Endothelial cell of umbilical vein (primary cell): Measurements from ENCODE around the gene CTU1. TPM values are rescaled to one million over a fixed set of nuclear protein-coding genes. Genes with fewer than 3 reads are reported as not detected.

Experiments
- BruUV-seq: library from RNA; stranded (reverse); fragments of 400-500 nt; replicated peaks from 2 replicates; lab custom pipeline; 2021; lab: Mats Ljungman, UMichigan
- CTCF ChIA-PET: fragments of 300-600, 350-600 bp; sonication (Branson Sonifier 250); formaldehyde crosslinking; loops from one replicate; lab custom pipeline; 2021; ENCODE audit warnings: antibody characterized with exemption, inconsistent platforms; lab: Charles Lee
- POLR2A ChIA-PET: fragments of 300-600, 350-600 bp; sonication (Branson Sonifier 250); formaldehyde crosslinking; loops from one replicate; lab custom pipeline; 2021; ENCODE audit warnings: antibody characterized with exemption, inconsistent platforms; lab: Charles Lee
- DNase-seq: peaks from one replicate; pipeline ENCODE4 v3.0.0-alpha.2; 2011; ENCODE audit warnings: low read depth, low spot score
- FAIRE-seq: peaks from 2 replicates; lab custom pipeline; 2011; peaks lifted over from hg19 to GRCh38; lab: Jason Lieb, UNC
- H2AFZ ChIP-seq: 2 replicates; pipeline ENCODE4 v1.6.0; 2012; ENCODE audit warnings: low read depth, low read length, control low read depth, inconsistent platforms
- H3K27ac ChIP-seq: 2 replicates; pipeline ENCODE4 v1.5.1; 2011; ENCODE audit warnings: low read depth, mild to moderate bottlenecking, control low read depth, low read length, moderate library complexity; ENCODE audit not compliant: insufficient read depth
- H3K27me3 ChIP-seq, 2 experiments: 2 replicates each; pipeline versions ENCODE4 v1.6.0 to v1.6.1; 2011; ENCODE audit warnings: low read length in 2 of 2, mixed read lengths in 1 of 2; ENCODE audit not compliant: control insufficient read depth in 2 of 2, insufficient read depth in 2 of 2
- H3K36me3 ChIP-seq, 2 experiments: 2 replicates in 1 of 2; 3 replicates in 1 of 2; pipeline ENCODE4 v1.5.1; 2011; ENCODE audit warnings: low read length in 2 of 2, mild to moderate bottlenecking in 1 of 2, moderate library complexity in 1 of 2; ENCODE audit not compliant: control insufficient read depth in 2 of 2, insufficient read depth in 2 of 2; ENCODE audit errors: extremely low read depth in 1 of 2
- H3K4me1 ChIP-seq: 3 replicates; pipeline ENCODE4 v1.5.1; 2011; ENCODE audit warnings: mild to moderate bottlenecking, low read length; ENCODE audit not compliant: control insufficient read depth, insufficient read depth; ENCODE audit errors: extremely low read depth
- H3K4me2 ChIP-seq: 2 replicates; pipeline ENCODE4 v1.6.1; 2011; ENCODE audit warnings: low read length, control low read depth, mixed read lengths; ENCODE audit not compliant: insufficient read depth
- H3K4me3 ChIP-seq, 3 experiments: fragments of 200-600 bp in 1 of 3; sonication (generic), shearing (Covaris generic) in 1 of 3; replicated peaks in 1 of 3; 2 replicates each; pipeline ENCODE4 v1.5.1; 2011 to 2016; ENCODE audit warnings: control low read depth in 3 of 3, low read length in 3 of 3, mild to moderate bottlenecking in 2 of 3, inconsistent platforms in 1 of 3, low read depth in 1 of 3, moderate library complexity in 1 of 3; ENCODE audit not compliant: insufficient read depth in 1 of 3
- H3K79me2 ChIP-seq: 2 replicates; pipeline ENCODE4 v1.6.0; 2012; ENCODE audit warnings: low read length, inconsistent platforms; ENCODE audit not compliant: control insufficient read depth, insufficient read depth
- H3K9ac ChIP-seq: replicated peaks from 2 replicates; pipeline ENCODE3; 2011; ENCODE audit warnings: low read length, control low read depth; ENCODE audit not compliant: insufficient read depth; ENCODE audit errors: extremely low read depth
- H3K9me1 ChIP-seq: replicated peaks from 3 replicates; pipeline ENCODE4 v1.6.0; 2011; ENCODE audit warnings: mild to moderate bottlenecking, low read length; ENCODE audit not compliant: control insufficient read depth, insufficient read depth; ENCODE audit errors: extremely low read depth
- H3K9me3 ChIP-seq: replicated peaks from 2 replicates; pipeline ENCODE4 v1.5.1; 2012; ENCODE audit warnings: low read length, inconsistent platforms; ENCODE audit not compliant: control insufficient read depth, insufficient read depth
- H4K20me1 ChIP-seq: replicated peaks from 2 replicates; pipeline ENCODE3; 2011; ENCODE audit warnings: mild to moderate bottlenecking, low read length; ENCODE audit not compliant: control insufficient read depth, insufficient read depth; ENCODE audit errors: extremely low read depth
- CTCF ChIP-seq, 2 donors: IDR thresholded peaks; 1 replicate in 1 of 2; 2 replicates in 1 of 2; pipeline ENCODE4 v1.5.1; 2011; ENCODE audit warnings: low read length in 2 of 2, mild to moderate bottlenecking in 2 of 2, moderate library complexity in 2 of 2, control low read depth in 1 of 2, inconsistent platforms in 1 of 2, low read depth in 1 of 2; ENCODE audit not compliant: insufficient read depth in 1 of 2; ENCODE audit errors: extremely low read depth in 1 of 2
- FOS ChIP-seq: IDR thresholded peaks from 2 replicates; pipeline ENCODE4 v1.6.1; 2011; ENCODE audit warnings: mild to moderate bottlenecking, low read length, moderate library complexity, borderline replicate concordance; ENCODE audit not compliant: insufficient read depth
- MAX ChIP-seq: IDR thresholded peaks from 2 replicates; pipeline ENCODE4 v1.6.1; 2011; ENCODE audit not compliant: insufficient read depth, insufficient read length
- MYC ChIP-seq: IDR thresholded peaks from one replicate; pipeline ENCODE4 v1.6.1; 2011; ENCODE audit warnings: mild to moderate bottlenecking, low read depth, low read length
- POLR2A ChIP-seq: IDR thresholded peaks from 2 replicates; pipeline ENCODE4 v1.6.1; 2012; ENCODE audit warnings: low read depth, mild to moderate bottlenecking, control low read depth, low read length
- POLR2AphosphoS5 ChIP-seq: IDR thresholded peaks from 2 replicates; pipeline ENCODE4 v1.6.1; 2012; ENCODE audit warnings: low read depth, mild to moderate bottlenecking, control low read depth, low read length, moderate library complexity; ENCODE audit not compliant: insufficient read depth
- dilution Hi-C: fragments of 300-500 bp; cut with MboI; formaldehyde crosslinking; loops from one replicate; pipeline ENCODE4 v1.15.0; 2019; ENCODE audit warnings: low sequenced_read_pairs; ENCODE audit not compliant: extremely low pct_ligation_motif_present
- intact Hi-C: fragments of 100-400 bp; cut with micrococcal nuclease; formaldehyde crosslinking; loops from one replicate; pipeline ENCODE4 v1.10.0; 2022
- polyA plus RNA-seq, 4 experiments: library from polyadenylated mRNA; depleted of rRNA in 3 of 4; stranded (reverse) in 3 of 4; unstranded in 1 of 4; fragments of >200 nt; gene quantifications; 2 replicates each; pipeline versions ENCODE4 v1.2.1 to v1.2.3, GENCODE V29; 2011 to 2012; ENCODE audit warnings: missing spikeins in 1 of 4
- total RNA-seq: library from RNA; stranded (reverse); gene quantifications from 2 replicates; pipeline ENCODE4 v1.2.3, GENCODE V29; 2021

CTU1 gene
- total and polyA plus RNA-seq, 2 donors (not counting 3 experiments of a cell fraction or from before 2014, with no cell fraction given) = 6.1 to 8.7 TPM

DNA sequence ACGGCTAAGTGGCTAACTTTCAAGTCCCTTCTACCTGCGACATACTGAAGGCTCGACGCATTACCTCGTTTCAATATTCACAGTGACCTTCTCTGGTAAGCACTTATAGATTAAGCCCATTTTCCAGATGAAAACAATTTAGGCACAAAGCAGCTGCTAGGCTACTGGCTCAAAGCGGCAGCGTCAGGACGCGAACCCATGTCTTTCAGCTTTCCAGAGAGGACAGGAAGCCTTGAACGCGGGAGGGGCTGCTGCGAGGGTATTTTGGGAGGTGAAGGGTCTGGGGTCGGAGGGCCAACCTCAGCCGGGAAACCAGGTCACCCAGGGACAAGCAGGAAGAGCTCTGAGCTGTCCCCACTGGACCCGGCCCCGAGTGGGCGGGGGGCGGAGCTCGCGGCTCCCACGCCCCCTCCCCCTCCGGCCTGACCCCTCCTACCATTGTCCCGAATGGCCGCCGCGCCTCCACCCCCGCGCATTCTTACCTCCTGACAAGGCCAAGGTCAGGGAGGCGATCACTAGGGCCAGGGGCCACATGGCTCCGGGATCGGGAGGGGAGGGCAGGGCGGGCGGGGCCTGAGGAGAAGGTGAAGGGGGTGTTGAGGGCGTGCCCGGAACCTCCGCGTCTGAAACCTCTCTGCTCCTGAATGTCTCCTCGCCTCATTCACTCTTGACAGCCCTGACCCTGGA lies 43.5 kb downstream of the CTU1 start, which contains the start of gene KLK13:
TSS of gene KLK13 (minus strand) at position 559 of the 687 bp plus-strand sequence. CDS start at position 534, 25 bp downstream.
- DNase-seq (no peak), FAIRE-seq (no peak)
- no peak within 1 kb of the TSS for H3K9ac ChIP-seq
- no peaks in the 10 kb centered on the region for H4K20me1 ChIP-seq
- no peaks in the 10 kb centered on the region for H3K9me1 ChIP-seq
- intact Hi-C loops (no loop called here), dilution Hi-C loops (no loop called here)
- H3K4me1 ChIP-seq = no peaks in the 10 kb centered on the region
- H3K27ac ChIP-seq = no peak within 1 kb of the TSS
- no peak within 1 kb of the TSS for H3K4me3 ChIP-seq
- CTCF ChIA-PET = no interaction called here
- H2AFZ ChIP-seq = no peak within 1 kb of the TSS
- H3K27me3 ChIP-seq = no peaks in the 10 kb centered on the region
- POLR2A ChIA-PET = no interaction called here
- H3K36me3 ChIP-seq = no peaks in the 10 kb centered on the region
- no TSS peak for BruUV-seq
- H3K9me3 ChIP-seq = no peaks in the 10 kb centered on the region
- H3K4me2 ChIP-seq = no peak within 1 kb of the TSS
- TF ChIP-seq POLR2AphosphoS5 (no peak), FOS (no peak), CTCF (IDR thresholded peaks at IDR 0.05; ENCODE audit: extremely low read depth in 1 of 2, insufficient read depth in 1 of 2, low read depth in 1 of 2, low read length in 2 of 2) (no peak), MAX (no peak), MYC (no peak), POLR2A (no peak)
- H3K79me2 ChIP-seq = no peaks in the 10 kb centered on the region
